Adrenal gland (tissue), 12 donors: ENCODE measurements around the gene ZSCAN1. TPM values are rescaled to one million over a fixed set of nuclear protein-coding genes. Genes with fewer than 3 reads are reported as not detected.

Source experiments
- DNase-seq, 7 donors: peaks; one replicate each; pipeline ENCODE4 v3.0.0-alpha.2; 2019 to 2020
- H3K27ac ChIP-seq, 5 donors: fragments of 200-600 bp; sonication (generic) in 4 of 5; 1 replicate in 3 of 5; 2 replicates in 2 of 5; pipeline versions ENCODE4 v1.5.1 to v1.8.0; 2016 to 2020; ENCODE audit warnings: mild to moderate bottlenecking in 1 of 5
- H3K27me3 ChIP-seq: fragments of 200-600 bp; 2 replicates; pipeline ENCODE4 v1.8.0; 2021
- H3K36me3 ChIP-seq, 2 donors: fragments of 200-600 bp; replicated peaks in 1 of 2; 1 replicate in 1 of 2; 2 replicates in 1 of 2; pipeline versions ENCODE4 v1.5.1 to v1.8.0; 2018 to 2022
- H3K4me1 ChIP-seq, 2 donors: fragments of 200-600 bp; replicated peaks in 1 of 2; 1 replicate in 1 of 2; 2 replicates in 1 of 2; pipeline versions ENCODE4 v1.5.1 to v1.8.0; 2018 to 2021
- H3K4me3 ChIP-seq, 4 donors: fragments of 200-600 bp; sonication (generic) in 3 of 4; one replicate each; pipeline ENCODE4 v1.5.1; 2016 to 2018
- H3K9me3 ChIP-seq, 3 donors: fragments of 200-600 bp; sonication (generic) in 1 of 3; replicated peaks in 1 of 3; 1 replicate in 2 of 3; 2 replicates in 1 of 3; pipeline versions ENCODE4 v1.5.1 to v1.8.0; 2016 to 2021
- POLR2A ChIP-seq, 2 donors: fragments of 450-650 bp; IDR thresholded peaks; one replicate each; pipeline ENCODE4 v1.6.1; 2017; ENCODE audit warnings: antibody characterized with exemption in 2 of 2, mild to moderate bottlenecking in 2 of 2, moderate library complexity in 1 of 2
- WGBS, 4 donors: extraction: QIAGEN DNeasy Blood & Tissue Kit in 2 of 4; methylation state at CpG; one replicate each; pipeline versions ENCODE4 v1.1.5 to v1.1.7; 2013 to 2017; 5-methylcytosine and 5-hydroxymethylcytosine counted together
- intact Hi-C, 2 donors: fragments of 100-400 bp; cut with DNase I; formaldehyde crosslinking; loops; one replicate each; pipeline versions ENCODE4 v1.14.1 to v1.15.0; 2022 to 2023
- polyA plus RNA-seq, 3 donors: library from polyadenylated mRNA; stranded (reverse); fragments of 200-250 nt in 2 of 3; fragments of 350-450 nt in 1 of 3; fragmentation: Illumina TruSeq in 1 of 3; extraction: RNeasy Lipid Tissue Mini Kit (QIAGEN cat#74804) in 1 of 3; gene quantifications; one replicate each; pipeline ENCODE4 v1.2.3, GENCODE V29; 2013 to 2014
- total RNA-seq, 9 donors: library from RNA; depleted of rRNA in 4 of 9; stranded (reverse); fragments of >200 nt in 4 of 9; fragments of 120-200 nt in 1 of 9; fragmentation: NEBNext Ultra II Directional in 1 of 9; extraction: Animal tissue kit (Norgen Biotek cat#: 25700) in 1 of 9; gene quantifications; one replicate each; pipeline versions ENCODE4 v1.1.0 to v1.2.4, GENCODE V29; 2013 to 2023
- TF ChIP-seq, protein P1 (sequence below), 6 experiments: fragments of 450-650 bp in 4 of 6; fragments of 200-600 bp in 2 of 6; sonication (generic) in 1 of 6; IDR thresholded peaks; 1 replicate in 5 of 6; 2 replicates in 1 of 6; pipeline versions ENCODE4 v1.5.1 to v1.8.0; 2016 to 2021; ENCODE audit warnings: antibody characterized with exemption in 6 of 6, mild to moderate bottlenecking in 2 of 6, moderate library complexity in 1 of 6
- donor health status: healthy with polysubstance abuse.
- donor health status: Bipolar disorder and iron deficiency.
- donor health status: DM: yes; HTN: yes; CAD: no.
- donor health status: DM: no; HTN: no; CAD: no.
- donor health status: DM: no; HTN: no; CAD: no.
- donor health status: DM: yes; HTN: yes; CAD: no.

ZSCAN1 gene
- total and polyA plus RNA-seq, 12 donors = 0.13 to 4.3 (median 0.78) TPM; not detected in 5

DNA sequence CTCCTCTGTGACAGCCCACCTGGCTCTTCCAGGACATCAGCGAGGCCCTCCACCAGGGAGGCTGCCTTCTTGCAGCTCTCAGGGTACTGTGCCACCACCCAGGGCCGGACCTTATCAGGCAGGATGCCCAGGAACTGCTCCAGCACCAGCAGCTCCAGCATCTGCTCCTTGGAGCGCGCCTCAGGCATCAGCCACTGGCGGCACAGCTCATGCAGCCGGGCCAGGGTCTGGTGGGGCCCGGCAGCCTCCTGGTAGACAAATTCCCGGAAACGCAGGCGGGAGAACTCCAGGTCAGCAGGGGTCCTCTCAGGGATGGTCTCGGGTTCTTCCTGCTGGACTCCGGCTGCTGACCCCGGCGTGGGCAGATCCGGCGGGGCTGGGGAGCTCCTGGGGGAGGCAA, 56.0 kb downstream of the ZSCAN1 start:
- WGBS, 4 donors = 83 to 97% (median 96%) methylated on average over 7 to 16 of the region's 16 CpGs
- intact Hi-C loops = no loop called here
- H3K9me3 ChIP-seq = peaks cover 0 to 10% (median 0%) of the 10 kb centered on the region in 3 donors
- no peaks in the 10 kb centered on the region for H3K4me1 ChIP-seq
- H3K4me3 ChIP-seq = no peak overlapping the region
- no peak for DNase-seq
- H3K27me3 ChIP-seq = no peaks in the 10 kb centered on the region
- peaks cover 0 to 12% of the 10 kb centered on the region in 2 donors for H3K36me3 ChIP-seq
- TF ChIP-seq POLR2A (IDR thresholded peaks at IDR 0.05) = no peak
- TF ChIP-seq, protein P1, sequence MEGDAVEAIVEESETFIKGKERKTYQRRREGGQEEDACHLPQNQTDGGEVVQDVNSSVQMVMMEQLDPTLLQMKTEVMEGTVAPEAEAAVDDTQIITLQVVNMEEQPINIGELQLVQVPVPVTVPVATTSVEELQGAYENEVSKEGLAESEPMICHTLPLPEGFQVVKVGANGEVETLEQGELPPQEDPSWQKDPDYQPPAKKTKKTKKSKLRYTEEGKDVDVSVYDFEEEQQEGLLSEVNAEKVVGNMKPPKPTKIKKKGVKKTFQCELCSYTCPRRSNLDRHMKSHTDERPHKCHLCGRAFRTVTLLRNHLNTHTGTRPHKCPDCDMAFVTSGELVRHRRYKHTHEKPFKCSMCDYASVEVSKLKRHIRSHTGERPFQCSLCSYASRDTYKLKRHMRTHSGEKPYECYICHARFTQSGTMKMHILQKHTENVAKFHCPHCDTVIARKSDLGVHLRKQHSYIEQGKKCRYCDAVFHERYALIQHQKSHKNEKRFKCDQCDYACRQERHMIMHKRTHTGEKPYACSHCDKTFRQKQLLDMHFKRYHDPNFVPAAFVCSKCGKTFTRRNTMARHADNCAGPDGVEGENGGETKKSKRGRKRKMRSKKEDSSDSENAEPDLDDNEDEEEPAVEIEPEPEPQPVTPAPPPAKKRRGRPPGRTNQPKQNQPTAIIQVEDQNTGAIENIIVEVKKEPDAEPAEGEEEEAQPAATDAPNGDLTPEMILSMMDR (IDR thresholded peaks at IDR 0.05) = no peak
- no peak overlapping the region for H3K27ac ChIP-seq

DNA sequence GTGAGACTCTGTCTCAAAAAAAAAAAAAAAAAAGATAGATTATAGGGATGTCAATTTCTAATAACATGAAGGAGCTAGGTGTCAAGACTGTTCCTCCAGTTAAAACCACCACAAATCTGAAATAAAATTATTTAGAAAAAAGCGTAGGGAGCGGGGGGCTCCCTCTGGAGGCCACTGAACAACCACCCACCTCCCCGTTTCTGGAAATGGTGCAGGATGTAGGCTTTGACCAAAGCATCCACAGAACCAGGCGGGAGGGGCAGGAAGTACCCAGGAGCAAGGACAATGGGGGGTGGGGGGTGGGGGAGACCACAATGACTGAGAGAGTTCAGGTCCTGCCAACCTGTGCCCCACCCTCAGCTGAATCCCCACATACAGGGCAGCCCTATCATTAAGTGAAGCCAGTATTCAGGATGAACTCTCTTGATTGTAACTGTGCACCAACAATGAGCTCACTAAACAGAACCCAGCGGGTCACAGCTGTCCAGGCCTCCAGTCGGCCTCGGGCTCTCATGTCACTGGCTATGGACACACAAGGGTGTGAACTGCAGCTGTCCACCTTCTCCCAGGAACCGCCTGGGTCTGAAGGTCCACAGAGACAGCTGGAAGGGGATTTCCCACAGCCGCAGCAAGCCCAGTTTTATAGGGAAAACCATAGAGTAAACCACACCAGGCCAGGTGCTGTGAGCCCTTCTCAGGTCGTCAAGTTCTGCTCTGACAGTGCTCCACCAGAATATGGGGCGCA, 57.6 kb downstream of the ZSCAN1 start:
- Histone ChIP-seq H3K4me3 (no peak overlapping the region), H3K4me1 (no peaks in the 10 kb centered on the region), H3K27ac (no peak overlapping the region), H3K27me3 (no peaks in the 10 kb centered on the region), H3K9me3 (peaks cover 0 to 5% (median 0%) of the 10 kb centered on the region in 3 donors), H3K36me3 (no peaks in the 10 kb centered on the region)
- WGBS, 4 donors = 85 to 92% (median 87%) methylated on average over 9 to 11 of the region's 11 CpGs
- DNase-seq = no peak
- no peak for TF ChIP-seq POLR2A (IDR thresholded peaks at IDR 0.05)
- TF ChIP-seq, protein P1 (IDR thresholded peaks at IDR 0.05) = no peak
- intact Hi-C loops = no loop called here

DNA sequence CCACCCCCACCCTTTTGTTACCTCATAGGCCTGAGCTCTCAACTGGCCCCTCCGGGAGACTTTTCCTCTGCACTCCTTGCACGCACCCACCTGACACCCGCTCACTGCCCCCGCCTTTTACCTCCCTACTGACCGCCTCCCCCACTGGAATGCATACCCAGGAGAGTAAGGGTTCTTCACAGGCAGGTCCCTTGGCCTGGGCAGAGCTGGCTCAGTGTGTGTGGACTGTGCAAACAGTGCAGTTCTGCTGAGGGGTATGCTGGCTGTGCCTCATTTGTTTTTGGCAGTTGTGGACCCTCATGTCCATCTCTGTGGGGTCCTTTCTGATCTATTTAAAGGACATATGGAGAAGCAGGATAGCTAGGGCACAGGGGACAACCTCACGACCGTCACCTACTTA, 59.2 kb downstream of the ZSCAN1 start:
- WGBS, 4 donors = 92 to 98% (median 95%) methylated on average over 7 of the region's 7 CpGs
- Histone ChIP-seq H3K4me3 (no peak overlapping the region), H3K4me1 (peaks cover 4 to 6% of the 10 kb centered on the region in 2 donors), H3K36me3 (no peaks in the 10 kb centered on the region), H3K27me3 (no peaks in the 10 kb centered on the region), H3K9me3 (peaks cover 0 to 5% (median 0%) of the 10 kb centered on the region in 3 donors), H3K27ac (no peak overlapping the region)
- no peak for DNase-seq
- intact Hi-C loops = no loop called here
- TF ChIP-seq POLR2A (IDR thresholded peaks at IDR 0.05) = no peak
- TF ChIP-seq, protein P1 (IDR thresholded peaks at IDR 0.05) = no peak

DNA sequence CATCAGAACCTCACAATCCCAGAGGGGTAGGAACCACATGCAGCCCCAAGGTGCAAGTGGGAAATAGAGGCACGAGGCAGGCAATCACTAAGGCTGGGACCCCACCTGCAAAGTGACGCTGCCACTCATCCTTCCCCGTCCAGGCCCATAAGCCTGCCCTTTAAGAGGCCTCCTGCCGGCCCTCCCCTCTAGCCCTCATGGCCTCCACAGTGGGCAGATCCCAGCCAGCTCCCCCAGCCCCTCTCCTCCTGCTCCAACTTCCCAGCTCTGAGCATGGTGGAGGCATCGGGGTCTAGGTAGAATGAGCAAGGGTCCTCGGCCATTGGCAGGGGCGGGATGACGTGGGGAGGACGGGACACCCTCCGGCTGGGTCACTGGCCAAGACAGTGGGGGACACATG, 61.5 kb downstream of the ZSCAN1 start:
- H3K27ac ChIP-seq = no peak overlapping the region
- DNase-seq = no peak
- no peaks in the 10 kb centered on the region for H3K27me3 ChIP-seq
- peaks cover 4 to 9% of the 10 kb centered on the region in 2 donors for H3K4me1 ChIP-seq
- no peak overlapping the region for H3K4me3 ChIP-seq
- WGBS, 4 donors = 91 to 99% (median 96%) methylated on average over 9 to 10 of the region's 10 CpGs
- H3K36me3 ChIP-seq = no peaks in the 10 kb centered on the region
- TF ChIP-seq, protein P1 (IDR thresholded peaks at IDR 0.05) = no peak
- TF ChIP-seq POLR2A (IDR thresholded peaks at IDR 0.05) = no peak
- intact Hi-C loops = no loop called here
- H3K9me3 ChIP-seq = peaks cover 0 to 5% (median 0%) of the 10 kb centered on the region in 3 donors
